NCI-H146 treated with DMSO at 0.1 percent for 48 hours (cell line): Measurements from ENCODE around the gene C4orf51.
"Not testable (repeated sequence)": the region's sequence is repeated elsewhere in the genome, so short reads cannot be mapped to it uniquely, and the experiment has no call there.

Source experiments
- DNase-seq: peaks from one replicate; lab custom pipeline; 2025; ENCODE audit not compliant: unreplicated experiment; lab: John Stamatoyannopoulos, UW

Gene C4orf51

GRCh38 chr4:145679991-145680455 is at the start of gene C4orf51:
C4orf51 (plus strand) TSS chr4:145680146; CDS start chr4:145680204, 58 bp downstream.
- peak; percentile 57 for DNase-seq

DNA sequence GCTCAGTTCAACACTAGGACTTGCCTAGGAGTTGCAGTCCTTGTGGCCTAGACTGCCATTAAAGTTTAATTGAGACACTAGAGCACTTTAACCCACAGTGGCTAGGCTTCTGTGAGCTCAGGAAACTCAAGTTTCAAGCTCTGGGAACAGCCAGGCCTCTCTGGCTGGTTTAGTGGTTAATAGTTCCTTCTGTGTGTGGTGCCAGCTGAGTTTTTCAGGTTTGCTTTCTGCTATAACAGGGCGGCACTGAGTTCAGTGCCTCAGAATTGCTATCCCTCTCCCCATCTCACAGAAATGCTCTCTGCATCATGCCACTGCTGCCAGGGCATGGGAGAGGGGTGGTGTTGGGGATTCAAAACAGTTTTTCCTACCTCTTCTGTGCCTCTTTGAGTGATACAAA is 44.8 kb upstream of the C4orf51 start:
- DNase-seq = no peak

DNA sequence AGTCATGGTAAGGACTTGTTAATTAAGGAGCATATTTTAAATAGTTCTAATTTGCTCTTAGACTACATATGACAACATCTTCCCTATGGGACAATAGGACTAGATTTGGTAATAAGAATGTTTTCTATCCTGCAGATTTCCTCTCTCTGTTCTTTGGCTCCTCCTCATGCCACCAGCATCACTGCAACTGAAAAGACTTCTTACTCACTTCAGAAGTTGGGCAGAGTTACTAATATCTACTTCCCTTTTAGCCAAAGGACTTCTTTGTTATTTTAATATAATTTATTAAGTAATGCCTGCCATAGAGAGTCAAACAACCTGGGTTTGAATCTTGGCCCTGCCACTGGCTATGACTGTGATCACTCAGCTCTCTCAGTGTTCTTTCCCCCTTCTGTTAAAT is 44.3 kb upstream of the C4orf51 start:
- DNase-seq = no peak

DNA sequence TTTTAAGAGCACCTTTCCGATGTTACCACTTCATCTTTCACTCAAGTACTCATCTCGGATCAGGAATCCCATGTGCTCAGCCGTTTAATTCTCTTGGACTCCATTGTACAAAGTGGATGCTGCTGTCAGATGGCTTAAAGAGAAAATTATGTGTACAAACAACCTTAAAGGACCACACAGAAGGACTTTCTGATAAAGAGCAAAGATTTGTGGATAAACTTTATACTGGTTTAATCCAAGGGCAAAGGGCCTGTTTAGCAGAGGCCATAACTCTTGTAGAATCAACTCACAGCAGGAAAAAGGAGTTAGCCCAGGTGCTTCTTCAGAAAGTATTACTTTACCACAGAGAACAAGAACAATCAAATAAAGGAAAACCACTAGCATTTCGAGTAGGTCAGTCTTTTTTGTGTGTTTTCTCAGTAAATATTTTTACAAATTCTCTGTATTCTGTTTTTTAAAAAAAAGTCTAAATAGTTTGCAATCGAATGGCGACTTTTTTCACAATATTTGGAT is 40.7 kb upstream of the C4orf51 start:
- no peak for DNase-seq

DNA sequence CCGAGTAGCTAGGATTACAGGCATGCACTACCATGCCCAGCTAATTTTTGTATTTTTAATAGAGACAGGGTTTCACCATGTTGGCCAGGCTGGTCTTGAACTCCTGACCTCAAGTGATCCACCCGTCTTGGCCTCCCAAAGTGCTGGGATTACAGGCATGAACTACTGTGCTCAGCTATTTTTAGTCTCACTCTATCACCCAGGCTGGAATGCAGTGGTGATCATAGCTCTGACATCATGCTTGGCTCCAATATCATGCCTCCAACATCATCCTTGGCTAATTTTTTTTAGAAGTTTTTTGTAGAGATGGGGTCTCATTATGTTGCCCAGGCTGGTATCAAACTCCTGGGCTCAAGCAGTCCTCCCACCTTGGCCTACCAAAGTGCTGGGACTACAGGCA is 39.7 kb upstream of the C4orf51 start:
- not testable (repeated sequence) for DNase-seq

DNA sequence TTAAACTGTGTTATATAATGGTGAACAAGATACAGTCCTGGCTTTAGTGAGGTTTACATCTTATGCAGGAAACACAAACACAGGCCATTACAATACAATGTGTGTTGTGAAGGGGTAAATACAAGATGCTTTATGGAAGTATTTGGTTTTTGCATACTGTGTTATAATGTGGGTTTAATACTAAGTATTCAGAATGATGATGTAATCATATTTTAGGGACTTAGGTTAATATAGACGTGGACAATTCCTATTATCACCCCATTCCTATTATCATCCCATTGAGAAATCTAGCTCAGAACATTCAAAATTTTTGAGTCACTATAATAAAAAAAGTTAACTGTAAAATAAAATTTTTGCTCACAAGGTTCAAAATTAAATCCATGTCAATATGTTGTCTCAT is 36.7 kb upstream of the C4orf51 start:
- DNase-seq = no peak

DNA sequence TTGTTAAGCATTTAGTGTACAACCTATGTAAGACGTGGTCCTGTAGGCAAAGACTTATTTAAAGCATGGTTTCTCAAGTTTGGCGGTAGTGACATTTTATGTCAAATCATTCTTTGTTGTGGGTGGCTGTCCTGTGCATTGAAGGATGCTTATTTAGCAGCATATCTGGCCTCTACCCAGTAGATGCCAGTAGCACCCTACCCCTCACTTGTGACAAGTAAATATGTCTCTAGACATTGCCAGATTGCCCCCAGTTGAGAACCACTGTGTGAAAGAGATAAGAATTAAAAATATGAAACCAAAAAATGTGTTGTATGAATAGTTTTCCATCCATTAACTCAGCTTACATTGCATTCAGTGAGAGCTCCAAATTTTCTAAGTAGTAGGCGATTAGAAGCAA is 35.2 kb upstream of the C4orf51 start:
- DNase-seq = no peak

GRCh38 chr4:145656156-145656555 is 23.8 kb upstream of the C4orf51 start:
- DNase-seq = no peak

DNA sequence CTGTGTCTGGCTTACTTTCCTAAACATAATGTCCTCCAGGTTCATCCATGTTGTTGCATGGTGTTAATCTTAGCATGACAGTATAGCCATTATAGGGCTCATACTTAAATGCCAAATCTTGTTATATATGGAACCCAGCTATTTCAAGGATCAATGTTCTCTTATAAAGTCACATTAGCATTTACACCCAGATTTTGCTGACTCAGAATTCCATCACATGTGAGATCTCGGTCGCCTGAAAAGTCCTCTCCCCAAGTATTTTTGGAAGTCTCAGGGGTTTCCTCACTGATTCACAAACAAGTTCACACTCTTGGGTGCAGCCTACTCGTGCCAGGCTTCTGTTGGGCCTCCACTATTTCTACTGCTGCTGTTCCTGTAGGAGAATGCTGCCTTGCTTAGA is 19.9 kb upstream of the C4orf51 start:
- no peak for DNase-seq

- no peak for DNase-seq
Observed at GRCh38 chr4:145663194-145663593, 16.8 kb upstream of the C4orf51 start.

GRCh38 chr4:145665773-145666172 is 14.2 kb upstream of the C4orf51 start:
- DNase-seq = no peak

DNA sequence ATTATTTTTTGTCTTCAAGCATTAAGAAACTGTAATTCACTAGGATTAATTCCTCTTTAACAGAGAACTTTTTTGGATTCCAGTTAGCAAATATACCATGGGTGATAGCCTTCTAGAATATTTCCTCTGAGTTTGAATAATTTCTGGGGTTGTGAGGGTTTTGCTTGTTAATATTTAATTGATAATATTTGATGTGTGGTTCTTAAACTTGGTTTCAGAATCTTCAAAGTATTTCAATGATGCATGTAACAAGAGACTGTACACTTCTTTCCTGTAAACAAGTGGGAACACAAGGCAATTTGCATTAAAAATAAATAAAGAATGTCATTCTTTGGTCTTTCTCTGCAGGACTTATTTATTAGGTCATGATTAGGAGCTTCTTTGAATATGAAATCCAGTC is 9.5 kb upstream of the C4orf51 start:
- DNase-seq = no peak

GRCh38 chr4:145679520-145679919 is 426 bp upstream of the C4orf51 start:
- DNase-seq = peak; percentile 67

DNA sequence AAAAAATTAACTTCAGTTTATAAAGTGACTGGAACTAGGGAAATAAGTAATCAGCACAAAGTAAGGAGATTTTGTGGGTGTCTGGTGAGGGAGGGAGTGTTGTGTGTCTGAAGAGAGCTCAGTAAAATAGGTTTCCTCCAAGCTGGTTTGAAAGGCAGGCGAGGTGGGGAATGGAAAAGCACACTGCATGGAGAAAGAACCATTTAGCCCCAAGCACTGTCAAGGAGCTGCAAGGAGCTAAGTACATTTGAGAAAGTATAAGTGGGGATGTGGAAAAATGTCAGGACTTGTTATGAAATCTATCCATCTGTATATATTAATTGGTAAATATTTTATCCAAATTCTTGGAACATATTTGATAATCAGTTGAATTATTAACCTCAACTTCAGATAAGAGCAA is 956 bp downstream of the C4orf51 start:
- DNase-seq = no peak

GRCh38 chr4:145681518-145681917 is 1.6 kb downstream of the C4orf51 start:
- no peak for DNase-seq

- DNase-seq = no peak
Observed at GRCh38 chr4:145681956-145682355, 2.0 kb downstream of the C4orf51 start.

GRCh38 chr4:145686991-145687390 is 7.0 kb downstream of the C4orf51 start:
- no peak for DNase-seq

DNA sequence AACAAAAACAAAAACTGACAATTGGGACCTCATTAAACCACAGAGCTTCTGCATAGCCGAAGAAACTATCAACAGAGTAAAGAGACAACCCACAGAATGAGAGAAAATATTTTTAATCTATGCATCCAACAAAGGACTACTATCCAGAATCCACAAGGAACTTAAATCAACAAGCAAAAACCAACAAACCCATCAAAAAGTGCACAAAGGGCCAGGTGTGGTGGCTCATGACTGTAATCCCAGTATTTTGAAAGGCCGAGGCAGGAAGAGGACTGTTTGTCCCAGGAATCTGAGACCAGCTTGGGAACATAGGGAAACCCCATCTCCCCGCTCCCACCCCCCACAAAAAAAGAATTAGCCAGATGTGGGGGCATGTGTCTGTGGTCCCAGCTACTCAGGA is 10.7 kb downstream of the C4orf51 start:
- DNase-seq = peak; percentile 7

DNA sequence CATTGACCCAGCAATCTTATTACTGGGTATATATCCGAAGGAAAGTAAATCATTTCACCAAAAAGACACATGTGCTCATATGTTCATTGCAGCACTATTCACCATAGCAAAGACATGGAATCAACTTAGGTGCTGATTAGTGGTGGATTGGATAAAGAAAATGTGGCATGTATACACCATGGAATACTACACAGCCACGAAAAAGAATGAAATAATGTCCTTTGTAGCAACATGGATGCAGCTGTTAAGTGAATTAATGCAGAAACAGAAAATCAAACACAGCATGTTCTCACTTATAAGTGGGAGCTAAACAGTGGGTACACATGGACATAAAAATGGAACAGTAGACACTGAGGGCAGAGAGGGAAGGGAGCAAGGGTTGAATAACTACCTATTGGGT is 11.5 kb downstream of the C4orf51 start:
- not testable (repeated sequence) for DNase-seq

DNA sequence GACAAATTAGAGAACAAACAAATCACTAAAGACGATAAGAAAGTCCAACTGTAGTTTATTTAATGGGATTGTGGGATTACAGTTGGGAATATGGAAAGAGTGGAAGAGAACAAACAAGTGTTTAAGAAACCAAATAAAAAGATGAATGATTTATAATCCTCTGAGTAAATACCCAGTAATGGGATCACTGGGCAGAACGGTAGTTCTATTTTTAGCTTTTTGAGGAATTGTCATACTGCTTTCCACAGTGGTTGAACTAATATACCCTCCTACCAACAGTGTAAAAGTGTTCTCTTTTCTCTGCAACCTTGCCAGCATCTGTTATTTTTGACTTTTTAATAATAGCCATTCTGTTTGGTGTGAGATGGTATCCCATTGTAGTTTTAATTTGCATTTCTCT is 15.0 kb downstream of the C4orf51 start:
- peak; percentile 9 for DNase-seq

DNA sequence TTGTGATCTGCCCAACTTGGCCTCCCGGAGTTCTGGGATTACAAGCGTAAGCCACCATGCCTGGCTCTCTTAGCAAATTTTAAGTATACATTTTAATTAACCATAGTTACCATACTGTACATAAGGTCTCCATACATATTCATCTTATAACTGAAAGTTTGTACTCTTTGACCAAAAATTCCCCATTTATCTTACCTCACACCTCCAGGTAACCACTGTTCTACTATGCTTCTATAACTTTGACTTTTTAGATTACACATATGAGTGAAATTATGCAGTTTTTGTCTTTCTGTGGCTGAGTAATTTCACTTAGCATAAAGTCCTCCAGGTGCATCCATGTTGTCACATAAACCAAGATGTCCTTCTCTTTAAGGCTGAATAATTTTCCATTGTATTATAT is 17.4 kb downstream of the C4orf51 start:
- DNase-seq = no peak

- no peak for DNase-seq
Observed at GRCh38 chr4:145698507-145698906, 18.6 kb downstream of the C4orf51 start.

GRCh38 chr4:145703850-145704497 is 24.0 kb downstream of the C4orf51 start:
- DNase-seq = no peak
